ENCODE data around the gene MAL.

MAL gene

GRCh38 chr2:95050385-95051300 is 25.1 kb downstream of the MAL start:
- no peak for DNase-seq

- no peak for DNase-seq
Measured at GRCh38 chr2:95051626-95052025, 26.1 kb downstream of the MAL start.

GRCh38 chr2:95052307-95052706 is 26.8 kb downstream of the MAL start:
- DNase-seq: no peak

DNA sequence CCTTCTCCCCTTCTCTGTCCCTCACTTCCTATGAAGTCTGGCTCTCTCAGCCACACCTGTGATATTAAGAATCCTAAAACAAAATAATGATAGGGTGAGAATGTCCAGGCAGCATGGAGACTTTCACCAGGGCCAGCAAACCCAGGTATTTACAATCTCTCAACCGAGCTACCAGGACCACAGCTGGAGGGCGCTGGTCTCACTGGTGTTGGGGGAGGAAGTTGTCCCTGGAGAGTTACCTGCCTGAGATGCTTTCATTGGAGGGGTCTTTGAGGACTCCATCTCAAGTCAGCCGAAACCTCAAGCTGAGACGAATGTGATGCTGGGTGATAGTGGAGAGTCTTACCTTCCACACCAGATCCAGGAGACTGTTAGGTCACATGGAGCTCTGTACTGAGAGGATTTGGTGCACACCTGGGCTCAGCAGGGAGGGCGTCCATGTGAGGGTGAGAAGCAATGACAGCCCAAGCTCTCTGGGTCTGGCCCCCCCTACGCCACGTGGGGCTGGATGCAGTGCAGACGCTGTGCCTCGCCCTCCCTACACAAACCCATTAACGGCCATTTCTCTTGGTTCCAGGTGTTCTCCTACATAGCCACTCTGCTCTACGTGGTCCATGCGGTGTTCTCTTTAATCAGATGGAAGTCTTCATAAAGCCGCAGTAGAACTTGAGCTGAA is 27.4 kb downstream of the MAL start:
- DNase-seq: no peak

GRCh38 chr2:95053543-95053942 is 28.0 kb downstream of the MAL start:
- no peak for DNase-seq

DNA sequence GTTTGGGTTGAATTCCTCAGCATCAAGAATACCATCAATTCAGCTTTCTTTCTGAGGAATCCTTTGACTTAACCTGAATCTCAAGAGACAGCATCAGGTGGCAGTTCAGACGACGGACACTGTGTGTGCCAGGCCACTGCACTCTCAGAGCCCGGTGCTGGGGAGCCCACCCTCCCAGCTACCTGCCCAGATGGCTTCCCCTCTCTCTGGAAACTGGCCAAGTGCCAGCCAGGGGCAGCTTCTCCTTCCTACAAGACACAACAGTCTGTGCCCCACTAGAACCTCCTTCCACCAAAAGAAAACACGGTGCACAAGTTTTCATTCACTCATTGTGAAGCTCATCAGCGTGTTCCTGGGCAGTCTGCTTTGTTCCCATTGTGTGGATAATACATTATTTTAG is 28.5 kb downstream of the MAL start:
- DNase-seq: no peak

DNA sequence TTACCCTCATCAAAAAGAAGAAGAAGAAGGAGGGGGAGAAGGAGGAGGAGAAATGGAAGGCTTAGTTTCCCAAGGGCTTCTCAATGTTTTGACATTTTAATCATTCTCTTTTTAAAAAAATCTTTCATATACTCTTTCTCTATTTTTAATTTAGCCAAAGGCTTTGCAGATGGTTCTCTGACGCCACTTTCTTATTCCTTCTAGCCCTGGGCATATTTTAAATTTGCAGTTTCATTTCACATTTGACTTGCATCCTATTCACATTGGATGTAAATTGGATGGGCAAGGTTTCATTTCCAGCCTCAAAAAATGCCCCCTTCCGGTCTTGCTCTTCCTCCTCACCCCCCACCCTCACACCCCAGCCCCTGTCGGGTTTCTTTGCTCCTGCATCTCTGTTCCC is 29.8 kb downstream of the MAL start:
- DNase-seq: no peak

DNA sequence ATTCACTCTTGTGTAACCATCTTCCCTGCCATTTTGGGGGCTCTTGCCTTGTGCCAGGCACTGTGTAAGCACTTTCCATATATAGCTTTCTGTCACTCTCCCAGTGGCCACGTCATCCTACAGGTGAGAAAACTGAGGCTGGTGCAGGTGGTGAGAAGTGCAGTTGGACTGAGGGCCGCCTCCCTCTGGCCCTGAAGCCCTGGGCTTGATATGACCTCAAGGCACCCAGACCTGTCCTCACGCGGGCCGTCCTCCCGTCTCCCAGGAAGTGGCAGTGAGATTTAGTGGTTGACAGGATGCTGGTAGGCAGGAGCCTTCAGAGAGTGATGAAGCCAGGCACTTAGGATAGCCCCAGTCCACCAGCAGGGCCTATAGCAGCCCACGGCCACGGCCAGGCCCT is 30.5 kb downstream of the MAL start:
- DNase-seq: no peak

GRCh38 chr2:95056461-95057459 is 31.3 kb downstream of the MAL start:
- no peak for DNase-seq

- DNase-seq: no peak
Measured at GRCh38 chr2:95057535-95058370, 32.2 kb downstream of the MAL start.

GRCh38 chr2:95058466-95058988 is 33.0 kb downstream of the MAL start:
- no peak for DNase-seq

DNA sequence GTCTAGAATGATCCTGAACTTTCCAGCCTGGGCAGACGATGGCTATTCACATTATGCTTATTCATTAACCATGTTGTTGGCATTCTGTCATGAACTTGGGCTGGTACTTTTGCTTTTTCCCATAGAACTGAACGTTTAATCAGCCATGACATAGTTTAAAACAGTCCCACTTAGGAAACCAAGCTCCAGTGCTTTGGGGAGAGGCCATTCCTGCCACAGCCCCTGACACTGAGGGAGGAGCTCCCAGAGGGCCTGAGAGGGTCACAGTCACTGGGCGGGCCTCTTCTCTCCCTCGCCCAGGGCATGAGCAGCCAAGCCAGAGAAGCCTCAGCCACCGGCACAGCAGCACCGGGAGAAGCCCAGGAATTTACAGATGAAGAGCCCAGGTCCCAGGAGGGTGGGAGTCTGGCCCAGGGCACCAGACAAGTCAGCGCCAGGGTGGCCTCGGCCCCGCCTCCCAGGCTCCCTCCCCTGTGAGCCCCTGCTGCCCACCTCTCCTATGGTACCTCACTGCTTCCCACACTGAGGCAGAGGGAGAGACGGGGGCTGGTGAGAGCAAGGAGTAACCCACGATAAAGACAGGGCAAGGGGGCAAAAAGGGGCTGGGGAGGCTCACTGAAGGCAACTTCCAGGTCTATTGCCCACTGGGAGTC is 33.6 kb downstream of the MAL start:
- DNase-seq: no peak

DNA sequence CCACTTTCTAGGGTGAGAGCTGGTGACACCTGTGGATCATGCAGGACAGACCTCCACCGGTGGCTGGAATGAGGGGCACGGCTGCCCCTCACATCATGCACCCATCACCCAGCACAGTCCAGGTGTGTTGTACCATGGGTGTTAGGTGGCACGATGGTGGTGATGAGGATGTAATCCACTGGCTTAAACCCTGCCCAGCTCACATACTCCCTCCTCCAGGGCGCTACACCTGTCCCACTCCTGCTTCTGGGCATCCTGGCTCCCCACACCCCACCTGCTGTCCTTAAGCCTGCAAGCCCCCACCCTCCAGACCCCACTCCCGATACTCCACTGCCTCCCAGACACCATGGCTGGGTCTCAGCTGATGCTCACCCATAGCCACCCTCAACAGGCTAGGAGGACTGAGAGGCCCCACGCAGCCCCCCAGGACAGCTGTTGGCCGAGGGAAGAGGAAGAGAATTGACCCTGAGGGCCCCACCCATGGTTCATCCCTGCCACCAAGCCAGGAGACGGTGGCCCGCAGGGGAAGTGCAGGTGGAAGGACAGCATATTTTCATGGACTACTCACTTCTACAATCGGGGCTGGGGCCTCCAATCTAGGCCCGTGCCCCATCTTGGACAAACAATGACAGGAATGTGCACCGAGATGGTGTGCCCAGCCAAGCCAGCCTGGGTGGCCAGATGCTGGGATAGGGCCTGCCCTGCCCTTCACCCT is 34.3 kb downstream of the MAL start:
- no peak for DNase-seq

DNA sequence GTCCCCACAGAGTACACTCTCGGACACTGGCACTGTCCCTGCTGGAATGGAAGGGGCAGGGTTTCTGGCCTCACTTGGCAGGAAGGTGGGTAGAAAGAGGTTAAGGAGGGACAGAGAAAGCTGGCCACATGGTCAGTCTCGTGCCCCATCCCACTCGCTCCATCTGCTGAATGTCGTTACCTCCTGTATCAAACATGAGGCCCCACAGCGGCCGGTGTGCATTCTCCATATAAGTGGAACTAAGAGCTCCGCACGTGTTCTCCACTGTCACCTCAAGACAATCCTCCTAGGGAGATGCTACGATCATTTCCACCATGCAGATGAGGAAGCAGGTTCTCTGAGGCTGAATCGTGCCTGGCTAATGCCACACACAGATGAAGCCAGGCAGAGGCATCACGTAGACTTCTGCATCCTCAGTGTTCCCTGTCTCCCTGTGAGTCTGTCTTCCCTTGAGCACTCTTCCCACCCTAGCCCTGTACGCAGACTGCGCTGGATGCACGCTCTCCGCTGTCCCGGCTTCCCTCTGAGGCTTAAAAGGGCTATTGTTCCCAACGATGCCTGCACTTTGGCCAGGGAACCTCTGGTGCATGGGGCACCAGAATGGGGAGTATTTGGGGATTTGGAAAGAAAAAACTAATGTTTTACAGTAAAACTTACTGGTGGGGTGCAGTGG is 35.1 kb downstream of the MAL start:
- no peak for DNase-seq

DNA sequence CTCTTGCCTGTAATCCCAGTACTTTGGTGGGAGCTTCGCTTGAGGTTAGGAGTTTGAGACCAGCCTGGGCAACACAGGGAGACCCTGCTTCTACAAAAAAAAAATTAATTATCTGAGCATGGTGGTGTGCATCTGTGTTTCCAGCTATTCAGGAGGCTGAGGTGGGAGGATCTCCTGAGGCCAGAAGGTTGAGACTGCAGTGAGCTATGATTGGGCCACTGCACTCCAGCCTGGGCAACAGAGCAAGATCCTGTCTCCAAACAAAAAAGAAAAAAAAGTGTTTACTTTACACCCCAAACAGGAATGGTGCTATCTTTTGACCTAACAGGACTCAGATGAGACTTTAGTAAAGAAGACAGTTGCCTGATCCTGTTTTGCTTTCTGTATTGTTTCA is 35.6 kb downstream of the MAL start:
- no peak for DNase-seq

GRCh38 chr2:95061601-95062183 is 36.2 kb downstream of the MAL start:
- no peak for DNase-seq

DNA sequence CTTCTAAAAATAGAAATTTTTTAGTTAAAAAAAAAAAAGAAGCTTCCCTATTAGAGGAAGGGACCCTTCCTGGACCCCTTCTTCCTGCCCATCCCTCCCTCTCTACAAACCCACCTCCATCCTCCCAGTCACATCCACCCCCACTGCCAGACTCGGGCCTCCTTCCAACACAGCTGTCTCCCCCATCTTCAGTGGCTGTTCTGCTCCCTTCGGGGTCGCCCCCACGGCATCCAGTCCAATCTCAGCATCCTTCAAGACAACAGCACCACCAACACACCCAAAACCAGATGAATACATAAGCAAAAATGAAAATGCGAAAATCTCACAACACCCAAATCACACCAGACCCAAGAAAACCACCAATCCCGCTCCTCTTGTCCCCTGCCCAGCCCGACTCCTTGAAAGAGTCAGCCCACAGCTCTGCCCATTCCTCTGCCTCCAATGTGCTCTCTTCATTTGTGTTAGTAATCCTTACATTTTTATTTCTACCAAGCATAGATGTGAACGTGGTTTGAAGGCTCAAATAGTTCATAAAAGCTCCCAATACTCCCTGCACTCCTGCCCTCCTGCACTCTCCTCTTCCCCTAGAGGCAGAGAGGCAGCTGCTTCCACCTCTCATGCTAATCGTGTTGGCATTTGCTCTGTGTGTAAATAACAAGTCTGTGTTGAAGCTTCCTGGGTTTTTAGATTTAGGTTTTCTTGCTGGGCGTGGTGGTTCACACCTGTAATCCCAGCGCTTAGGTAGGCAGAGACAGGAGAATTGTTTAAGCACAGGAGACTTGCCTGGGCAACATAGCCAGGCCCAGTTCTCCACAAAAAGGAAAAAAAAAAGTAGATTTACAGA is 37.0 kb downstream of the MAL start:
- DNase-seq: no peak

- DNase-seq: no peak
Measured at GRCh38 chr2:95063086-95063958, 37.8 kb downstream of the MAL start.
